GM21423 (cell line): ENCODE measurements around the gene TMEM164.
"Not testable (repeated sequence)": the region's sequence is repeated elsewhere in the genome, so short reads cannot be mapped to it uniquely, and the experiment has no call there.

Experiments used
- ATAC-seq: cut with Tn5 transposase; IDR thresholded peaks from one replicate; pipeline ENCODE4 v1.9.1; 2021; ENCODE audit warnings: mild to moderate bottlenecking, moderate library complexity; ENCODE audit not compliant: unreplicated experiment

TMEM164 gene

GRCh38 chrX:110002300-110003166 is at the start of gene TMEM164:
Gene TMEM164 (plus strand): TSS chrX:110003114. CDS start chrX:110003775, 661 bp downstream.
- ATAC-seq = peak; percentile 85

- ATAC-seq = no peak
Measured at GRCh38 chrX:109954333-109954732, 48.6 kb upstream of the TMEM164 start.

GRCh38 chrX:109954955-109955354 is 48.0 kb upstream of the TMEM164 start:
- ATAC-seq = no peak

GRCh38 chrX:109958266-109958665 is 44.6 kb upstream of the TMEM164 start:
- no peak for ATAC-seq

DNA sequence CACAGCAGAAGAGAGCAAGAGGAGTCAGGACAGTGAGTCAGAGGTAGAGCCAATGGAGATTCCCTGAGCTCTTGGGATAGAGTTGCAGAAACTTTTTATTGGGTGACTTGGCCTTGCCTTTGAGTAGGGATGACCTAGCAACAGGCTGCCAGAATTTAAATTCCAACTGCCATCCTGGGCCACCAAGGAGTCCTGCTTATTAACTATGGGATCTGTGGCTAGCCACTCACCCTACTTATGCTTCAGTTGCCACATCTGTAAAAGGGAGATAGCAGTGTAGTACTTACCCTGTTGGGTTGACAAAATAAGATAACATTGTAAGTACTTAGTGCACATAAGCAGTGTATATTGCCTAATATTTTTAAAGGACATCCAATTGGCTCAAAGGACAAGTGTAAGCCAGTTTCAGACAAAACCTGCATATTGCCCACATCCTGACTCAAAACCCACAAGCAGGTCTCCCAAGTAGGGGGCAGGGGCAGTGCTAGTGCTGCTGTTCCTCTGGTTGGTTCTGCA is 43.5 kb upstream of the TMEM164 start:
- no peak for ATAC-seq

GRCh38 chrX:109964390-109964789 is 38.5 kb upstream of the TMEM164 start:
- ATAC-seq = no peak

DNA sequence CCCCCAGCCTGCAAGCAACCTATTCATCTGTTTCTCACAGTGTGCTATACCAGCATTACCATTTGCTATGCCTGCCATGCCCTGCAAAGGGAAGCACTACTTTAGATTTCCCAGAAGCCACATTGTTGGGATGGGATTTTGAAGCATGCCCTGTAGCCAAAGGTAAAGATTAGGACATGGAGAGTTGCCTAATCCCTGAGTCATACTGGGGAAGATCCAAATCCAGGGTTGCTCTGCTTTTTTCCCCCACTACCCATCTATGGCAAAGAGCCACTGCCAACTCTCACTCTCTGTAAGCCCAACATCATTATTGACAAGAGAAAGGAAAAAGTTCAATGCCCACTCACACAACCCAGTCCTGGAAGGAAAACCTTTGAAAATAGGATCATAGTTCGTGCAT is 36.7 kb upstream of the TMEM164 start:
- ATAC-seq = no peak

DNA sequence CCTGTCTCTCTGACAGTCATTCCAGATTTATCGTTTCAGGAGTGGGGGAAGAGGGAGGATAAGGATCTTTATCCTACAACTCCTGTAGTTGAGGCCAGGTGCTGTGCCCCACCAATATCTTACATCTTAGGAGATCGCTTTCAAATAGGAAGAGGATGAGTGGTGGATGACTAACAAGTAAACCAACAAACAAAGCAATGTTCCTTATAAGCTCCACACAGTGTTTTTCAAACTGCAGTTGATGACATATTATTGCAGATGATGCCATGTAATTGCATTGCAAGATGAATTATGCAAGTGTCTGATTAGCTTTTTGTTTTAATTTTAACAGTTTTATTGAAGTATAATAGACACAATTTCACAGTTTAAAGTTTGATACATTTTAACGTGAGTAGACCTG is 35.8 kb upstream of the TMEM164 start:
- ATAC-seq = no peak

GRCh38 chrX:109970841-109971240 is 32.1 kb upstream of the TMEM164 start:
- not testable (repeated sequence) for ATAC-seq

GRCh38 chrX:109974906-109975655 is 27.8 kb upstream of the TMEM164 start:
- no peak for ATAC-seq

GRCh38 chrX:109985210-109985609 is 17.7 kb upstream of the TMEM164 start:
- ATAC-seq = not testable (repeated sequence)

- ATAC-seq = no peak
Measured at GRCh38 chrX:109987884-109988283, 15.0 kb upstream of the TMEM164 start.

- ATAC-seq = no peak
Measured at GRCh38 chrX:109990582-109991276, 12.2 kb upstream of the TMEM164 start.

GRCh38 chrX:109992203-109992602 is 10.7 kb upstream of the TMEM164 start:
- ATAC-seq = no peak

DNA sequence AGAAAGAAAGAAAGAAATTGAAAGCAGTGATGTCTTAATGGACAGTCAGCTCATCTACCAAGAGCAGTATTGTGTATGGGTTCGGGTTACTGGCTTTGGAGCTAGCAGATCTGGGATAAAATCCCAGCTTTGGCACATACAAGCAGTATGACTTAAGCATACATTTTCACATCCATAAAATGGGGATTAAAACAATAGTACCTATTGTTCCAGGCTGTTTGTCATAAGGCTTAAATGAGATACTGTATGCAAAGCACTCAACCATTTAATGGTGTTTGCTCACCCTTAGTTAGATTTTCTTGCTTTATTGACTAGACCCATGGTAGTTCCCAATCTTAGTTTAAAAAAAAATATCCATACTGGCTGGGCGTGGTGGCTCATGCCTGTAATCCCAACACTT is 7.8 kb upstream of the TMEM164 start:
- ATAC-seq = no peak

- no peak for ATAC-seq
Measured at GRCh38 chrX:109997786-109998452, 5.0 kb upstream of the TMEM164 start.

DNA sequence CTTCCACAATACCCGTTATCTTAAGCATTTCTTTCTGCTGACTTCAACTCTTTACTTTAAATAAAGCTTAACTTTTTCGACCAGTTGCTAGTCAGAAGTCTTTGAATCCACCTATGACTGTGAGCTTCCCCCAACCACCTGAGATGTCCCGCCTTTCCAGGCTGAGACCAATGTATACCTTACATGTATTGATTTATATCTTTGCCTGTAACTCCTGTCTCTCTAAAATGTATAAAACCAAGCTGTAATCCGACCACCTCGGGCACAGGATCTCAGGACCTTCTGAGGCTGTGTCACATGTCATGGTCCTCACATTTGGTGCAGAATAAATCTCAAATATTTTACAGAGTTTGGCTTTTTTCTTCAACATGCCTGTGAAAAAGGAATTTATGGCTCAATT is 2.9 kb upstream of the TMEM164 start:
- no peak for ATAC-seq

- ATAC-seq = no peak
Measured at GRCh38 chrX:110000847-110001713, 1.8 kb upstream of the TMEM164 start.

GRCh38 chrX:110001740-110002299 is 1.1 kb upstream of the TMEM164 start:
- ATAC-seq = no peak
